Stimulated activated CD8-positive, alpha-beta memory T cell treated with anti-CD3 and anti-CD28 coated beads, Interleukin-15, amount 100 ng/mL, for 24 hours (primary cell): ENCODE data around the gene ARID5A.

Experiments used
- DNase-seq: peaks from one replicate; pipeline ENCODE4 v3.0.0-alpha.2; 2020; ENCODE audit warnings: low read depth

ARID5A gene

DNA sequence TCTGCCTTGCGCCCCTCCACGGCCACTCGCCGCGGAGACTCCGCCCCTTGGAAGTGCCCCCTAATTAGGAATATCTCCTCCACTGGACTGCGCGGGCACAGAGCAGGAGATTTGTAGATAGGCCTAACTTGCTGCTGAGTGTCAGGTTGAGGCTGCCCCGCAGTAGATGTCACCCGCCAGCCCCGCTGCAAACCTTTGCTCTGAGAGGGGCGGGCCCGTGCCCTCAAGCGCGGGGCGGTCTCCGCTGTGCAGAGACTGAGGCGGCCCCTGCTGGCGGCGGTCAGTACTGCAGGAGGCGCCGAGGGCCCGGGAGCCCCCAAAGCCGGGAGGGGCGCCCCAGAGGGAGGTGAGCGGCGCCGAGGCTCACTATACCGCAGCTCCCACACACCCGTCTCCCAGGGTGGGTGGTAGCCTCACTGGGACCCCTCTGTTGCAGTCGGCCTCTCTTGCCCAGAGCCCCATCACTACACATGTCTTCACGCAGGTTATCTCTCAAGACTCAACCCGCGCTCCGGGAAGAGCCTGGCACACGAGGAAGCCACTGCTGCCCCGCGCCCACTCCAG, 28.5 kb upstream of the ARID5A start:
- DNase-seq: peak; percentile 96

DNA sequence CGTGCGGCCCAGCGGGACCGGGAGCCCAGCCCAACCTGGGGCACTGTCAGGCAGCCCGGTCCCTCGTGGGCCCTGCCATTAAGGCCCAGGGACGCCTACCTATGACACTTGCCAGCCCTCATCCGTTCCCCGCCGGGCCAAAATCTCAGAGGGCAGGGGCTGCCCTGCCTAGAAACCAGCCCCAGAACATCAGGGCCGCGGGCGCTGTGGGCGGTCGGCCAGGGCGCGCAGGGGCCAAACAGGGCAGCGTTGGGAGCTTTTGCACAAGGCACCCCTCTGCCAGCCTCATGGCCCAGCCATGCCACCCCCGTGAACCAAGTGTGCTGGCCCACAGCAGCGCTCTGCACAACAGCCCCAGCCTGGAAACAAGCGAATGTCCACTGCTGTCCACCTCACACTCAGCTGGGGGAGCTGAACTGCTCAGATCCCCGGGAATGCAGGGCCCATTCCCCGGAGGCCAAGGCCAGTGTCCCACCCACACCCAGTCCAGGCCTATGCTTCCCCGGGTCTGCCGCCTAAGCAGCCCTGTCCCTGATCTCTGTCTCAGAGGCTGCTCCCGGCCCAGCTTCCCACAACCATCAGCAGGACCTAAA, 27.9 kb upstream of the ARID5A start:
- no peak for DNase-seq

DNA sequence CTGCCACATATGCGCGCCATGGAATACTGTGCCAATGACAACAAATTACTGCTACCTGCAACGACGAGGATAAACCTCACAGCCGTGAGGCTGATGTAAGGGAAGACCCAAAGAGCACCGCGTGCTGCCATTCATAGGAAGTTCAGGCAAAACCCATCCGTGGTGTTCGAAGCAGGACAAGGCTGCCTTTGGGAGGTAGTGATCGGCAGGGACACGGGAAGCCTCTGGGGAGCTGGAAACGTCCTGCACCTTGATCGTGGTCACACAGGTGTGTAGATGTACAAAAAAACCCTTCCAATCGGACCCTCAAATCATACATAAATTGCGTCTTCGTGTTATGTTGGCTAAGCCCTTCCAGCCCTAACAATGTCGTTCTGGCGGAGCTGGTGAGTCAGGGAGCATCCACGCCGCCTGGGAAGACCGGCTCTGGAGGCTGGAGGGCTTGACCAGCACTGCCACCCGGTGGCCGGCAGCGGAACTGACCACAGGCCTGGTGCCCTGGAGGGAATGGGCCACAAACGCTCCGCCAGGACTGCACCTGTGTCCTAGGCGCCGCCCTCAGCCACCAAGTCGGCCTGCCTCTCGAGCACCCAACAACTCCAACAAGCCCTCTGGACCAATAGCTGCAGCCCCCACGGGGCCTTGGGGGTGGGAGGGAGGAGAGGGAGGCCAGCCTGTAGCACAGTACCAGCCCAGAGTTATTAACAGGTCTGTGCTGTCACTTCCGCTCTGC, 27.3 kb upstream of the ARID5A start:
- no peak for DNase-seq

DNA sequence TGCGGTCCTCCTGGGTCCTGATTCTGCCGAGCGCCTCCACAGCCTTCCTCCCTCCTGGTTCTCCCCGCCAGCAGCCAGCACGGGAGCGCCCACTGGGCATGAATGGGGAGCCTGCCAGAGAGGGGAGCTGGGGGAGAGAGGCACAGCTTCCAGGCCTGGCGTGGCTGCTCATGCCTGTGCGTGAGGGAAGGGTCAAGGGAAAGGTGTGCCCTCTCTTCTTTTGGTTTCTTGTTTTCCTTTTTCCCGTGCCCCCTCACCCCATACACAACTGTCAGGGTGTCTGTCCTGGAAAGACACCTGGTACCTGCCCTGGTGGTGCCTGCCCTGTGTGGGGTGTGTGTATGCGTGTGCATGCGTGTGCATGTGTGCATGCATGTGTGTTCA, 26.7 kb upstream of the ARID5A start:
- DNase-seq: no peak

DNA sequence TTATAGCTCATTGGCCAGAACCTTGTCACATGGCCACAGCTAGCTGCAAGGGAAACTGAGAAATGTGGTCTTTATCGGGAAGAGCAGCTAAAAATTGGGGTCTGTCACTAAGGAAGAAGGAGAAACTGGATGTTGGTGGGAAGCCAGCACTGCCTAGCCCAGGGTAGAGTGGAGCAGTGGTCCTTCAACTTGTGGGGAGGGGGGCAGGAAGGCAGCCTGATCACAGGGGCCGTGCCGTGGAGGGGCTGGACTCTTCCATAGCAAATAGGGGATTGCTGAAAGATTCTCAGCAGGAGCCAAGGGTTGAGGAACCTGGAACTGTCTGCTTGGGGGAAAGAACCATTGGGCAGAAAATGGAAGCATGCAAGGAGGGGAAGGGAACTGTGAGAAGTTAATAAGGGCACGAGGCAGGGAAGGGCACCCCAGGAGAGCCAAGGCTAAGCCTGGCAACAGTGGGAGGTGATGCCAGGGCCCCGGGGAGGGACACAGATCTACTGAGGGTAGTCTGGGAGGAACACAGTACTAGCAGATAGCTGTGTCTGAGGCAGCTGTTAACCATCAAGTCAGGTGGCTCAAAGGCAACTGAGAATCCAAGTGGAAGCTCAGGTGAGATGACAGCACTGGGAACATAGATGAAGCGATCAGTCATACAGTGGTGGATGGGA, 25.5 kb upstream of the ARID5A start:
- DNase-seq: no peak

DNA sequence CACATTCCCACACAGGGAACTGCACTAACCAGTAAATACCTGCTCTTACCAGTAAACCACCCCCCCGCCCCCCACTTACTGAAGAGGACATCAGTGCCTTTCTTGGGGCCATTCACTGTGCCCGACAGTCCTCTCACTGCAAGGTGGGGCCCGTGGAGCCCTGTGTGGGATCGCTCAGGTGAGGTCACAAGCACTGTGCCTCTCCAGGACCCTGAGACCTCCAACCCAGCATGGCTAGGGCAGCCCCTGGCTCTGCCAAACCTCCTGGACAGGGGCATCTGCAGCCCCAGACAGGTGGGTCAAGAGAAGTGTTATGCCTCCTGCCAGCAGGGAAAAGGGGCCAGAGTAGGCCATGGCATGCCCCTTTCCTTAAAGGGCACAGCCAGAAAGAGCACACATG, 24.7 kb upstream of the ARID5A start:
- DNase-seq: no peak

DNA sequence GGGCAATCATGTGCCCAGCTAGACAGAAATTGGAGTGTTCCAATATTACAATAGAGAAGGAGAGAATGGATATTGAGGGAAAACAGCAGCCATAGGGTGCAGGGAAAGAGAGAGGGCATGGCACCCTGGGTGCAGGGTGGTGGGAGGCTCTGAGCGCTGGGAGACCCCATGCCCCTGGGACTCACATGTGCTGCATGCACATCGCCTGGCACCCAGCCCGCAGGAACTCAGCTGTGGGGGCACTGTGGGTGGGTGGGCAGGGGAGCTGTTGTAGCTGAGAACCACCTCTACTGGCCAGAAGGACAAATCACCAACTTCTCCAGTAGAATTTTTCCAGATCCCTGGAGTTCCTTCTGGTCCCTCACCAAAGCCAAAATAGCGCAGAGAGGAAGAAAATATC, 24.2 kb upstream of the ARID5A start:
- DNase-seq: no peak

DNA sequence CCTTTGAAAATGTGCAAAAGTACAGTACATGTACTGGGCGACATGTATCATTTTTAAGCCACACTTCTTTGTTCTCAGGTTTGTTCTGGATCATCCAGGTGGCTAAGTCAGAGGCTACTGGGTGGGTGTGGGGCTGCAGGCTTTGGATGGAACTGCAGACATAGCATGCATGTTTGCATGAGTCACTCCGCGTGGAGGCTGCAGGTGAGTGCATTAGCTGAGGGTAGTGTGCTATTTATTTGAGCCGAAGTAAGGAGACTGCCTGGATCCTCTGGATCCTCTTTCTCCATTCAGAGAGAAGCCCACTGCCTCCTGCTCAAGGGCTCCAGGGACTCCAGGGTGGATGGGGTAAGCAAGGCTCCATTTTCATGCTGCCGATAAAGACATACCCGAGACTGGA, 22.0 kb upstream of the ARID5A start:
- DNase-seq: no peak

DNA sequence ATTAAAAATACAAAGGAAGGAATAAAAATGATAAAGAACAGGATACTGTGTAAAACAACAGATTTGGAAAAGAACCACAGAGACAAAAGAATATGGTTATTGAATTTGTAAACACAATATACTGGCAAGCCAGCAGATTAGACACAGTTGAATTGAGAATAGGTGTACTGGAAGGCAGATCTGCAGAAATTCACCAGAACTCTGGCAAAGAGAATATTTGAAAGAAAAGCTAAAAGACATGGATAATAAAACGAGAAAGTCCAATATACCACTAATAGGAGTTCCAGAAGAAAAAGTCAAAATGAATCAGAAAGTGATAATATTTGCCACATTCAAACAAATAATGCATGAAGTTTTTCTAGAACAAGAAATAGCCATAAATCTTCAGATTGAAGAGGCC, 19.5 kb upstream of the ARID5A start:
- DNase-seq: no peak

DNA sequence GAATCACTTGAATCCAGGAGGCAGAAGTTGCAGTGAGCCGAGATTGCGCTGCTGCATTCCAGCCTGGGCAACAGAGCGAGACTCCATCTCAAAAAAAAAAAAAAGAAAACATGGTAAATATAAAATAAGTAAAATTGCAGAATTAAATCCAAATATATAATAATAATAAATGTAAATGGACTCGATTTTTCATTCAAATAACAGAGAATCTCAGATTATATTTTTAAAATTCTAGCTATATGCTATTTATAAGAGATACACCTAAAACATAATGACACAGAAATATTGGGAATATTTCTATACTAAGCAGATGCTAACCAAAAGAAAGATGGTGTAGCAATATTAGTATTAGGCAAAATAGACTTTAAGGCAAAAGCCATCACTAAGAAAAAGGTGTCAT, 16.3 kb upstream of the ARID5A start:
- DNase-seq: no peak

DNA sequence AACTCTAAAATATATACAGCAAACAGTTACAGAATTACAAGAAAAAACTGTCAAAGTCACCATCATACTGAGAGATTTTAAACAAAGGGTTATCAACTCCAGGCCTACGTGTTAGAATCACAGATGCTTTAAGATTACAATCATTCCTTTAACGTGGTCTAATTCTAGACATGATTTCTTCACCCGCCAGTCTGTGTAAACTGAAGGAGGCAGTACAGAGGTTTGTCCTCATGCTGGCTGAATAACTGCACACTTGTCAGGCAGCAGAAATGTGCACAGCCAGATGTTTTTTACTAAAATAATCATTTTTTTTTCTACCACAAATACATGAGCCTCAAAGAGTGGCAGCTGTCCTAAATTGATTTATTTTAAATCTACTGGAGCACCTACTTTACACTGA, 15.9 kb upstream of the ARID5A start:
- no peak for DNase-seq

DNA sequence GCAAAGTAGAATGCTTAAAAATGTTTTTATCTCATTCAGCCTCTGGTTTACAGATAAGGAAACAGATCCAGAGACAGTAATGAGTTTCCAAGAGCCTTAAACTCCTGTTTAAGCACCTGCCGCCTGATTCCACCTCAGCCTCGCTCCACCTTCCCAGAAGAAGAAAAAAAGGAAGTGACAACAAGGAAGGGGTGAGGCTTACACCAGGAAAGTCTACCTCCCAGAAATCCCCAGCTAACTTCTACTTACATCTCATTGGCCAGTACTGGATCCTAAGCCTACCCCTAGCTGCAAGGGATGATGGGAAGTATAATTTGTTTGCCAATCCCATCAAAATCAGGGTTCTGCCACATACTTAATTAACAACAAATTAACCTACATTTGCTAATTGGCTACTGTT, 15.3 kb upstream of the ARID5A start:
- DNase-seq: no peak

DNA sequence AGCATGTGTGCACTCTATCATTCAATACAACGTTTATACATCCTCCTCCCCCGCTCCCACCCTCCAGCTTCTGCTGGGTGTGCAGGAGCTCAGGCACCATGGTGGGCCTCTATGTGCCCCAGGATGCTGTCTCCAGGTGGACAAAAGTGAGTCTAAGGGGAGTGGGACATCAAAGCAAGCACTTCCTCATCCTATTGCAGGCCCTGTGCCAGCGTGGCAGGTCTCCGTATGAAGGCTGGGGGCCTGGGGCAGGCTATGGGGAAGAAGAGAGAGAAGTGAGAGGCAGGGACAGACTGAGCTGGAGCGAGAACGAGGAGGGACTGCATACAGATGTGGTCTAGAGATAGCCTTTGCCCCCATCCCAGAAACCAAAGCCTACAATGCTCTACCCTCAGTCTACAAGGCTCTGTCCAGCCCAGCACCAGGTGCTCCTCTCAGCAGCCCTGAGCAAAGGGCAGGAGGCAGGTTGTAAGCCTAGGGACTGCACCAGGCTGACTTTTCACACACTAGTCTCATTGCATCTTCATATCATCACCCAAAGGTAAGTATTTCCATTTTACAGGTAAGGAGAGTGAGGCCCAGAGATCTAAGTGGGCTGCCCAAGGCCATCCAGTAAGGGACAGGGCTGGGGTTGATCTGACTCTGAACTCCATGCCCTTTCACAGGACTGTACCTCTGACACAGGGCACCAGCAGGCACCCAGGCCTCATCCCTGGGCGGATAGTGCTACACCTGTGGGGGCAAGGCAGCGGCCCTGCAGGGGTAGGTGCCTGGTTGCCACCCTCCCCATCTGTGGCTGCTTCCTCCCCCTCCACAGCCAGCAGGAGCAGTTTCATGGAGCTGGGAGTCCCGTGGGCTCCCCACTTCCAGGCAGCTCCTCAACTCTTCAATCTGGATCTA, 14.0 kb upstream of the ARID5A start:
- no peak for DNase-seq

DNA sequence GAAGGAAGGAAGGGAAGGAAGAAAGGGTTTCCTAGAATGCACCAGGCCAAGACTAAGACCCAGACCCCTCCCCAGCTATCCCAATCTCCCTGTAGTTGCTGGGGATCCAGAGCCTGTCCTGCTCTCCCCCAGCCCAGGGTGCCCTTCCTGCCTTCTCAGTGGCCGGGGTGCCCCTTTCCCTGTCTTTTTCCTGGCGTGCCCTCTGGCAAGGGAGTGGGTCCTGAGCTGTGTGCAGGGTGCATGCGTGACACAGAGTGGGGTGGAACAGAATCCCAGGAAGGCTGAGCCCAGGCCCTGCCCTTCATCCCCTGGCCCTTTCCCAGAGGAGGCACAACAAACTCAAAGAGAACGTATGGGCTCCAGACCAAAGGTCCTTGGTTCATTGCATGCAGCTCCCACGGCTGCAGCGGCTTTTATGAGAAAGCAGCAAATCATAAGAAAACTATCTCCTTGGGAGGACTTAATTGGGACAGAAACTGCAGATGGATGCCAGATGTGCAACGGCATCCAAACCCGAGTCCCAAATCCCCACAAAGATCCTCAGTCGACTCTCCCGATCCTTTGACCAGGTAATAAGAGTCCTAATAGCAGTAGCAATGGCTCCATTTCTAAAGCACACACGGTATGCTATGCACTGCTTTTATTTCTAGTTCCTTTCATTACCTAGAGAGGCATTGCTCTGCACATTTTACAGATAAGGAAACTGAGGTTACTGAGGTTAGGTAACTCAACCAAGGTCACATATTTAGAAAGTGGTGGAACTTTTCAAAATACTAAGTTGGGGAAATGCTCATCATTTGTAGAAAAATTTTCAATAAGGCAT, 12.7 kb upstream of the ARID5A start:
- no peak for DNase-seq

DNA sequence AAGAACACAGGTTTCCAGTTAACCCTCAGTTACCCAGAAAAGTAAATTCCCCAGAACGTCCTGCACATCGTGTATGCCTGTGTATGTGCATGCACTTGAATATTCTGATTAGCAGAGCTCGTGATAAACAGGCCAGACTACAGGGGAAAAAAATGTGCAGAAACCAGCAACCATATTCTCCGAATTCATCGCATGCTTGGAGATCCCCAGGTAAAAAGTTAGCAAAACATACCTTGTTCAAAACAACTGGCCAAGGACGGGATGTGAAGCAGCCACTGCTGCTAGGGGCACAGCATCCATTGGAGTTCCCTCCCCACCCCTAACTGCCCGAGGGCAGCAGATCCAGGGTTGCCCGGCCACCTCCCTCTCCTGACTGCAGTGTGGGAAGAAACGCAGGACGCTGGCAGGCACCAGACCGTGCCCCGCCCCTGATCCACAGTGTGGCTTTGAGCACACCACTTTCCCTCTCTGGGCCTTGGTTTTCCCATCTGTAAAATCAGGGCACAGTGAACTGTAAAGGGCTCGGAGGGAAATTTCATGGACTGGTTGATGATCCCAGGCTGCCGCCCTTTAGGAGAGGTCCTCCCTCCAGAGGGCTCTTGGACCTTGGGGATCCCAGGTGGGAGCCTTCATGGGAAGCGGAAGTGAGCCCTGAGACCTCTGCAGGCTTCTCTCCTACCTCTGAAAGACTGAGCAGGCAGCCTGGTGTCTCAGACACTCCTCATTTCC, 11.9 kb upstream of the ARID5A start:
- DNase-seq: no peak

DNA sequence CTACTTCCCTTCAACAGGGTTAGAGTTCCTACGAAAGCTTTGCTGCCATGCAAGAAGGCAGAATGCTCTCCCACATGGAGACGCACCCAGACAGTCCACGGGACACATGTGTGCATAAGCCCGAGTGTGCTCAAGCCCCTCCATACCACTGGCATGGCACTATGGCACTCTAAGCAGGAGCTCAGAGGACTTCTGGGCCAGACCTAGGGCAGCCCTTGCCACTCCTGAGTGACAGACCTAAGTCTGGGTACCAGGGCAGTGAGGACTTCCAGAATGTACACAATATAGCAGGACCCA, 11.4 kb upstream of the ARID5A start:
- no peak for DNase-seq

DNA sequence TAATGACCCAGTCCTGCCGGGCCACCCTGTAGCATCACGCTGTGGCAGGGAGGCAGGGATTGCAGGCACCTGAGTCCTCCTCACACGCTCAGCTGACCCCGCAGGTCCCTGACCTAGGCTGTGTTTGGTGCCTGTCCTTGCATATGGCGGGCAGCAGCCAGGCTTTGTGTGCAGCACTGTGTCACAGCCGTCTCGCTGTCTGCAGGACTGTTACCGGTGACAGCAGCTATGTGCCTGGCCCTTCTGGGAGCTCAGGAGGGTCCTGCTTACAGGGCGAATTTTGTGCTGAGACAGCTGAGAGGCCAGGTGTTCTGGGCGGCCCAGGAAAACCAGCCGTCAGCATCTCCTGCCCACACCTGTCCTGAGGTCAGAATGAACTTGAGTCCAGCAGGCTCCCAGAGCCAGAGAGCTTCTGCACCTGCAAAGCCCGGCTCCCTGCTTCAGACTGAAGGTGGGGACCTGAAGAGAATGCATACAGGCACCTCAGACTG, 10.4 kb upstream of the ARID5A start:
- no peak for DNase-seq

DNA sequence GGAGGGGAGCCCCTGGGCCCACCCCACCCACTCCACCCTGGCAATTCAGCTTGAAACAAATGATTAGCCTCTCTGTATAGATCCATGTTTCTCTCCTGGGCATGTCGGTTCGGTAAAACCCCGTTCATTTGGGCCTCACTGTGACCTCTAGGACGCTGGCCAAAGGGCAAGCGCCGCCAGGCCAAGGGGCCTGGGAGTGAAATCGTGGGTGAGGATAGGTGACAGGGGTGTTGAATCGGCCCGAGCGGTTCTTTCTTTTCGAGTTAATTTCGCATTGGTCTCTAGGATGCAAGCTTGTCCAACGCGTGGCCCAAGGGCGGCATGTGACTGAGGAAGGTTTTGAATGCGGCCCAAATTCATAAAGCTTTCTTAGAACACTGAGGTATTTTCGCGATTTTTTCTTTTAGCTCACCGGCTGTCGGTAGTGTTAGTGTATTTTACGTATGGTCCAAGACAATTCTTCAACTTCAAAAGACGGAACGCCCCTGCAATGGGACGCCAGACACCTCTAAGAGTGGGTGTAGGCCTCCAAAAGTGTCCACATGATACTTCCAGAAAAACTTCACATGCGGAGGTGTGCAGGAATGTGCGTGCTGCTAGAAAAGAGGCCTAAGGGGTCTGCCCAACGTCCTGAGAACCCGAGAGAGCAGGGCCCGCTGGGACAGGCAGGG, 9.8 kb upstream of the ARID5A start:
- no peak for DNase-seq

DNA sequence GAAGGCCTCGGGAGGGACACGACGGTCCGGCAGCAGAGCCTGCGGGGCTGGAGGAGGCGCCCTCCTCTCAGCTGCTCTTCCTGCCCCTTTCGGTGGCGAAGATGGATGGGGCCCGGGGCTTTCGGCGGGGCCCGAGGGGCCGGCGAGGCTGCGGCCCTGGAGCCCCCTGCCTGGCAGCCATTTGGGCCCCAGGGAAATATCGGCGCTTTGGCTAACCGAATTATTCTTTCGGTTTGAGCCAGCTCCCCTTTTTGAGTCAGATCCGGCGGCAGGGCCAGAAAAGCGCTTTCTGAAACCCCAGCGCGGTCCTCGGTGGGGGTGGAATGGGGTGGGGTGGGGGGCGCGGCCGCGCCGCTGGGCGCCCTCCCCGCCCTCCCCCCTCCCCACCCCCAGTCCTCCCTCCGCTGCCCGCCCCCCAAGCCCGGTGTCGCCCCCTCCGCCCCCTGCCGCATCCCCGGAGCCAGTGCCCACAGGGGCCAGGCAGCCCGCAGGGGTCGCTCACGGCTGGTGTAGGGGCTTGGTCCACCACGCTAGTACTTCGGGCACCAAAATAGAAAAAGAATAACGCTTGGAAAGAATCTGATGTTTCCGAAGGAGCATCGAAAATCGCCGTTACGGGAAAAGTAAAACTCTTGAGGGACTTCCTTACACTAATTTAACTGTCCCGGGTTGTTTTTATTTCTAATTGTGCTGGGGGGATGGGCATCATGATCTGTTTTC, 9.1 kb upstream of the ARID5A start:
- DNase-seq: peak; percentile 38
